K562 (cell line): ENCODE measurements around the gene HPD. TPM values are rescaled to one million over a fixed set of nuclear protein-coding genes. Genes with fewer than 3 reads are reported as not detected.

Experiments used
- BRD4 ChIP-seq: fragments of 200-600 bp; sonication (generic); IDR thresholded peaks from 2 replicates; pipeline ENCODE4 v1.6.1; 2017; ENCODE audit warnings: inconsistent platforms
- HDAC2 ChIP-seq: fragments of 450-650 bp; IDR thresholded peaks from 2 replicates; pipeline ENCODE4 v1.6.1; 2016; ENCODE audit warnings: mild to moderate bottlenecking
- HDAC8 ChIP-seq: fragments of 450-650 bp; IDR thresholded peaks from 2 replicates; pipeline ENCODE4 v1.6.1; 2016; ENCODE audit warnings: mild to moderate bottlenecking, missing genetic modification characterization, moderate library complexity, missing compliant biosample characterization
- HDGF ChIP-seq: fragments of 450-650 bp; IDR thresholded peaks from 2 replicates; pipeline ENCODE4 v1.6.1; 2016
- NCOA4 ChIP-seq: fragments of 450-650 bp; IDR thresholded peaks from 2 replicates; pipeline ENCODE4 v1.6.1; 2018; ENCODE audit warnings: mild to moderate bottlenecking; ENCODE audit not compliant: partially characterized antibody
- TAL1 ChIP-seq: fragments of 450-650 bp; IDR thresholded peaks from 2 replicates; pipeline ENCODE4 v1.6.1; 2016; ENCODE audit warnings: mild to moderate bottlenecking
- TCF7 ChIP-seq: sonication (generic); IDR thresholded peaks from 2 replicates; pipeline ENCODE4 v1.6.1; 2016; ENCODE audit warnings: antibody characterized with exemption, borderline replicate concordance
- XRCC4 ChIP-seq: IDR thresholded peaks from one replicate; pipeline ENCODE4 v1.6.1; 2011; ENCODE audit not compliant: insufficient read depth, insufficient read length; ENCODE audit errors: extremely low read depth
- ZNF217 ChIP-seq: sonication (generic); formaldehyde crosslinking; IDR thresholded peaks from 2 replicates; pipeline ENCODE4 v1.8.0; 2022; ENCODE audit warnings: mild to moderate bottlenecking, missing genetic modification reagents
- ZNF707 ChIP-seq: fragments of 250-450 bp; sonication (Bioruptor Pico); conservative IDR thresholded peaks from 2 replicates; pipeline ENCODE4 v1.8.0; 2022; ENCODE audit warnings: inconsistent platforms, mild to moderate bottlenecking, moderate library complexity
- polyA plus RNA-seq, 8 experiments: library from polyadenylated mRNA; depleted of rRNA in 4 of 8; stranded (reverse) in 5 of 8; unstranded in 3 of 8; fragments of >200 nt; fragmentation: Nextera tagmentation in 2 of 8; fragmentation: Illumina TruSeq in 1 of 8; extraction: Ambion mirVana in 2 of 8; extraction: Trizol in 1 of 8; gene quantifications; 2 replicates each; pipeline versions ENCODE4 v1.2.1 to v1.2.3, GENCODE V29; 2011 to 2014; ENCODE audit warnings: inconsistent platforms in 1 of 8, missing spikeins in 1 of 8
- total RNA-seq, 7 experiments: library from RNA; depleted of rRNA in 6 of 7; stranded (reverse); fragments of >200 nt in 6 of 7; fragmentation: Illumina TruSeq in 2 of 7; extraction: Trizol in 2 of 7; gene quantifications; 2 replicates each; pipeline versions ENCODE4 v1.2.1 to v1.2.3, GENCODE V29; 2011 to 2021; ENCODE audit warnings: low replicate concordance in 1 of 7
- TF ChIP-seq, protein P1 (sequence below), 2 experiments: fragments of 250-450 bp in 1 of 2; fragments of 450-650 bp in 1 of 2; sonication (Bioruptor Pico) in 1 of 2; IDR thresholded peaks; 2 replicates each; pipeline versions ENCODE4 v1.6.1 to v1.8.0; 2016 to 2021; ENCODE audit warnings: mild to moderate bottlenecking in 2 of 2, moderate library complexity in 2 of 2, missing compliant biosample characterization in 1 of 2, missing genetic modification characterization in 1 of 2
- TF ChIP-seq, protein P2 (sequence below): sonication (generic); formaldehyde crosslinking; IDR thresholded peaks from 2 replicates; pipeline ENCODE4 v1.8.1; 2023; ENCODE audit warnings: missing genetic modification reagents, mild to moderate bottlenecking, borderline replicate concordance
- TF ChIP-seq, protein P3 (sequence below), 2 experiments: IDR thresholded peaks in 1 of 2; conservative IDR thresholded peaks in 1 of 2; 2 replicates each; pipeline ENCODE4 v1.6.1; 2016; ENCODE audit warnings: low read depth in 2 of 2, mild to moderate bottlenecking in 1 of 2, missing compliant biosample characterization in 1 of 2, missing genetic modification characterization in 1 of 2, moderate library complexity in 1 of 2
- TF ChIP-seq, protein P4 (sequence below): fragments of 450-650 bp; conservative IDR thresholded peaks from 2 replicates; pipeline ENCODE4 v1.6.1; 2016; ENCODE audit warnings: missing genetic modification characterization, low read depth, mild to moderate bottlenecking, missing compliant biosample characterization, moderate library complexity
- TF ChIP-seq, protein P5 (sequence below): fragments of 450-650 bp; IDR thresholded peaks from 2 replicates; pipeline ENCODE4 v1.6.1; 2016; ENCODE audit warnings: borderline replicate concordance

Gene HPD
- total and polyA plus RNA-seq, 9 of the 15 experiments (the other 6 are each of a cell fraction or from before 2014, with no cell fraction given) = 0.06 to 0.29 (median 0.07) TPM; not detected in 4

DNA sequence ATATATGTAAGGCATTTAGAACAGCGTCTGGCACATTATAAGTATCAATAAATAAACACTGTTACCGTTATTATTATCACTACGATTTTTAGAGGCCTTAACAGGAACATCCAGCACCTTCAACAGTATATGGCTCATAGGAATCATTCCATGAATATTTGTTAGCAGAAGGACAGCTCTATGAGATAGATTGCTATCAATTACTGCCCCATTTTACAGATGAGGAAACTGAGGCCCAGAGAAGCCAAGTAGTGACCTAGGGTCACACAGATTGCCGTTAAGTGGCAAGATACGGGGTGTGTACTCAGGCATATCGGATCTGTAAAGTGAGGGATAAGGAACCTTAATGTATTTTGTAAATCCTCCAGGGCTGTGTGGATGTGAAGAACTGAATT, 29.4 kb upstream of the HPD start (continued):
- TF ChIP-seq, protein P1, sequence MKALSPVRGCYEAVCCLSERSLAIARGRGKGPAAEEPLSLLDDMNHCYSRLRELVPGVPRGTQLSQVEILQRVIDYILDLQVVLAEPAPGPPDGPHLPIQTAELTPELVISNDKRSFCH (CRISPR knock-in tag; IDR thresholded peaks at IDR 0.05) = no peak
- TF ChIP-seq, protein P1 (tag; IDR thresholded peaks at IDR 0.05) = peak; percentile 81
- TF ChIP-seq HDAC2 (peak; percentile 100), BRD4 (0 out of 2 replicates have a peak, but pooled peaks have one; percentile 67), ZNF217 (CRISPR knock-in tag) (no peak), ZNF707 (no peak), HDGF (peak; percentile 98), TAL1 (peak; percentile 39), XRCC4 (no peak), TCF7 (no peak), NCOA4 (peak; percentile 62), HDAC8 (tag) (0 out of 2 replicates have a peak, but pooled peaks have one; percentile 0)
- TF ChIP-seq, protein P2, sequence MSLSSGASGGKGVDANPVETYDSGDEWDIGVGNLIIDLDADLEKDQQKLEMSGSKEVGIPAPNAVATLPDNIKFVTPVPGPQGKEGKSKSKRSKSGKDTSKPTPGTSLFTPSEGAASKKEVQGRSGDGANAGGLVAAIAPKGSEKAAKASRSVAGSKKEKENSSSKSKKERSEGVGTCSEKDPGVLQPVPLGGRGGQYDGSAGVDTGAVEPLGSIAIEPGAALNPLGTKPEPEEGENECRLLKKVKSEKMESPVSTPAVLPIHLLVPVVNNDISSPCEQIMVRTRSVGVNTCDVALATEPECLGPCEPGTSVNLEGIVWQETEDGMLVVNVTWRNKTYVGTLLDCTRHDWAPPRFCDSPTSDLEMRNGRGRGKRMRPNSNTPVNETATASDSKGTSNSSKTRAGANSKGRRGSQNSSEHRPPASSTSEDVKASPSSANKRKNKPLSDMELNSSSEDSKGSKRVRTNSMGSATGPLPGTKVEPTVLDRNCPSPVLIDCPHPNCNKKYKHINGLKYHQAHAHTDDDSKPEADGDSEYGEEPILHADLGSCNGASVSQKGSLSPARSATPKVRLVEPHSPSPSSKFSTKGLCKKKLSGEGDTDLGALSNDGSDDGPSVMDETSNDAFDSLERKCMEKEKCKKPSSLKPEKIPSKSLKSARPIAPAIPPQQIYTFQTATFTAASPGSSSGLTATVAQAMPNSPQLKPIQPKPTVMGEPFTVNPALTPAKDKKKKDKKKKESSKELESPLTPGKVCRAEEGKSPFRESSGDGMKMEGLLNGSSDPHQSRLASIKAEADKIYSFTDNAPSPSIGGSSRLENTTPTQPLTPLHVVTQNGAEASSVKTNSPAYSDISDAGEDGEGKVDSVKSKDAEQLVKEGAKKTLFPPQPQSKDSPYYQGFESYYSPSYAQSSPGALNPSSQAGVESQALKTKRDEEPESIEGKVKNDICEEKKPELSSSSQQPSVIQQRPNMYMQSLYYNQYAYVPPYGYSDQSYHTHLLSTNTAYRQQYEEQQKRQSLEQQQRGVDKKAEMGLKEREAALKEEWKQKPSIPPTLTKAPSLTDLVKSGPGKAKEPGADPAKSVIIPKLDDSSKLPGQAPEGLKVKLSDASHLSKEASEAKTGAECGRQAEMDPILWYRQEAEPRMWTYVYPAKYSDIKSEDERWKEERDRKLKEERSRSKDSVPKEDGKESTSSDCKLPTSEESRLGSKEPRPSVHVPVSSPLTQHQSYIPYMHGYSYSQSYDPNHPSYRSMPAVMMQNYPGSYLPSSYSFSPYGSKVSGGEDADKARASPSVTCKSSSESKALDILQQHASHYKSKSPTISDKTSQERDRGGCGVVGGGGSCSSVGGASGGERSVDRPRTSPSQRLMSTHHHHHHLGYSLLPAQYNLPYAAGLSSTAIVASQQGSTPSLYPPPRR (CRISPR knock-in tag) = no peak
- TF ChIP-seq, protein P3, sequence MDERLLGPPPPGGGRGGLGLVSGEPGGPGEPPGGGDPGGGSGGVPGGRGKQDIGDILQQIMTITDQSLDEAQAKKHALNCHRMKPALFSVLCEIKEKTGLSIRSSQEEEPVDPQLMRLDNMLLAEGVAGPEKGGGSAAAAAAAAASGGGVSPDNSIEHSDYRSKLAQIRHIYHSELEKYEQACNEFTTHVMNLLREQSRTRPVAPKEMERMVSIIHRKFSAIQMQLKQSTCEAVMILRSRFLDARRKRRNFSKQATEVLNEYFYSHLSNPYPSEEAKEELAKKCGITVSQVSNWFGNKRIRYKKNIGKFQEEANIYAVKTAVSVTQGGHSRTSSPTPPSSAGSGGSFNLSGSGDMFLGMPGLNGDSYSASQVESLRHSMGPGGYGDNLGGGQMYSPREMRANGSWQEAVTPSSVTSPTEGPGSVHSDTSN (CRISPR knock-in tag; IDR thresholded peaks at IDR 0.05; ENCODE audit: low read depth) = no peak
- TF ChIP-seq, protein P3 (tag; conservative IDR thresholded peaks at IDR 0.05; ENCODE audit: low read depth) = no peak
- TF ChIP-seq, protein P4, sequence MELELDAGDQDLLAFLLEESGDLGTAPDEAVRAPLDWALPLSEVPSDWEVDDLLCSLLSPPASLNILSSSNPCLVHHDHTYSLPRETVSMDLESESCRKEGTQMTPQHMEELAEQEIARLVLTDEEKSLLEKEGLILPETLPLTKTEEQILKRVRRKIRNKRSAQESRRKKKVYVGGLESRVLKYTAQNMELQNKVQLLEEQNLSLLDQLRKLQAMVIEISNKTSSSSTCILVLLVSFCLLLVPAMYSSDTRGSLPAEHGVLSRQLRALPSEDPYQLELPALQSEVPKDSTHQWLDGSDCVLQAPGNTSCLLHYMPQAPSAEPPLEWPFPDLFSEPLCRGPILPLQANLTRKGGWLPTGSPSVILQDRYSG (tag) = peak; percentile 79; the same call in 1 of the 2 replicates
- TF ChIP-seq, protein P5, sequence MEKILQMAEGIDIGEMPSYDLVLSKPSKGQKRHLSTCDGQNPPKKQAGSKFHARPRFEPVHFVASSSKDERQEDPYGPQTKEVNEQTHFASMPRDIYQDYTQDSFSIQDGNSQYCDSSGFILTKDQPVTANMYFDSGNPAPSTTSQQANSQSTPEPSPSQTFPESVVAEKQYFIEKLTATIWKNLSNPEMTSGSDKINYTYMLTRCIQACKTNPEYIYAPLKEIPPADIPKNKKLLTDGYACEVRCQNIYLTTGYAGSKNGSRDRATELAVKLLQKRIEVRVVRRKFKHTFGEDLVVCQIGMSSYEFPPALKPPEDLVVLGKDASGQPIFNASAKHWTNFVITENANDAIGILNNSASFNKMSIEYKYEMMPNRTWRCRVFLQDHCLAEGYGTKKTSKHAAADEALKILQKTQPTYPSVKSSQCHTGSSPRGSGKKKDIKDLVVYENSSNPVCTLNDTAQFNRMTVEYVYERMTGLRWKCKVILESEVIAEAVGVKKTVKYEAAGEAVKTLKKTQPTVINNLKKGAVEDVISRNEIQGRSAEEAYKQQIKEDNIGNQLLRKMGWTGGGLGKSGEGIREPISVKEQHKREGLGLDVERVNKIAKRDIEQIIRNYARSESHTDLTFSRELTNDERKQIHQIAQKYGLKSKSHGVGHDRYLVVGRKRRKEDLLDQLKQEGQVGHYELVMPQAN = 0 out of 2 replicates have a peak, but pooled peaks have one; percentile 14
